NOMO-1 treated with DMSO at 0.1 percent for 48 hours (cell line): ENCODE data around the gene MYBPC1.
"Not testable (repeated sequence)": the region's sequence is repeated elsewhere in the genome, so short reads cannot be mapped to it uniquely, and the experiment has no call there.

Experiments used
- DNase-seq: peaks from one replicate; lab custom pipeline; 2025; ENCODE audit not compliant: unreplicated experiment; lab: John Stamatoyannopoulos, UW

Gene MYBPC1

DNA sequence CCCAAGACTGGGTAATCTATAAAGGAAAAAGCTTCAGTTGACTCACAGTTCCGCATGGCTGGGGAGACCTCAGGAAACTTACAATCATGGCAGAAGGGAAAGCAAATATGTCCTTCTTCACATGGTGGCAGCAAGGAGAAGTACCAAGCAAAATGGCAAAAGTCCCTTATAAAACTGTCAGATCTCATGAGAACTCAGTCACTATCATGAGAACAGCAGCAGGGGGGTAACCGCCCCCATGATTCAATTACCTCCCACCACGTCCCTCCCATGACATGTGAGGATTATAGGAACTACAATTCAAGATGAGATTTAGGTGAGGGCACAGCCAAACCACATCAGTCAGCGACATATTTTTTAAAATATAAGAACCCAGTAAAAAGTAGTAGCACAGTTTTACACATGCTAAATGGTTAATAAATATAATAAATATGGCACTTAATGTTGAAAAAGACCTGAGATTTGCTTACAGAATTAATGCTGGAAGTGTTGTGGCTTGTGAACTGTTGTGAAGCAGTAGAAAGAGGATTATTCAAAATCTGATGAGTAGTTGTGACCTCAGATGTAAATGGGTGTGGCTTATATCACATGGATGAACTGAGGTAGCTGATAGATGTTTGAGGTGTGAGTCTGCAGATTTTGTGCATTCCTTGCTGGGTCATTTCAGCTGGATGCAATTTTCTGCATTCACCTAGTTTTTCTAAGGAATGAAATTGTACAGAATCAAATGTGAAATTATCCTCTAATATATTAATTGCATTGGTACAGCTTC lies 55.8 kb downstream of the MYBPC1 start:
- no peak for DNase-seq

GRCh38 chr12:101653030-101653429 lies 58.3 kb downstream of the MYBPC1 start:
- DNase-seq = no peak

DNA sequence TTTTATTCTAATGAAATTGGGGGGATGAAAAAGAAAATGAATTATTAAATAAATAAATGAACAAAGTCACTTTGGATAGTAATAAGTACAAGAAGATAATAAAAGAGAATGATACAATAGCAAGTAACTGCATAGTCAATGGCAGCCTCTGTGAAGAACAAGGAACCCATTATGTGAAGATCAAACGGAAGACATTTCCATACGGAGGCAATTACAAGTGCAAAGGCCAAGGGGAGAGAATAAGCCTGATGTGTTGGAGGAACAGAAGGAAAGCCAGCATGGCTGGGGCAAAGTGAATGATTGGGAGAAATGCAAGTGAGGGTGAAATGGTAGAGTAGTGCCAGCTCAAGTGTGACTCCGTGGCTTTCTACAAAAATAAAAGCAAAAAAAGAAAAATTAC lies 58.7 kb downstream of the MYBPC1 start:
- no peak for DNase-seq

GRCh38 chr12:101654442-101654841 lies 59.7 kb downstream of the MYBPC1 start:
- no peak for DNase-seq

- no peak for DNase-seq
Measured at GRCh38 chr12:101655393-101655792, 60.6 kb downstream of the MYBPC1 start.

DNA sequence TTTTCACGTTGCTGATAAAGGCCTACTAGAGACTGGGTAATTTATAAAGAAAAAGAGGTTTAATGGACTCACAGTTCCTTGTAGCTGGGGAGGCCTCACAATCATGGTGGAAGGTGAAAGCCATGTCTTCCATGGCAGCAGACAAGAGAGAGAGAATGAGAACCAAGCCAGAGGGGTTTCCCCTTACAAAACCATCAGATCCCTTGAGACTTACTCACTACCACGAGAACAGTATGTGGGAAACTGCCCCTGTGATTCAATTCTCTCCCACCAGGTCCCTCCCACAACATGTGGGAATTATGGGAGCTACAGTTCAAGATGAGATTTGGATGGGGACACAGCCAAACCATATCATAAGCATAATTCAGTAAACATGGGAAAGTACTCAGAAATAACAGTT lies 65.9 kb downstream of the MYBPC1 start:
- not testable (repeated sequence) for DNase-seq

GRCh38 chr12:101663298-101663697 lies 68.5 kb downstream of the MYBPC1 start:
- no peak for DNase-seq

DNA sequence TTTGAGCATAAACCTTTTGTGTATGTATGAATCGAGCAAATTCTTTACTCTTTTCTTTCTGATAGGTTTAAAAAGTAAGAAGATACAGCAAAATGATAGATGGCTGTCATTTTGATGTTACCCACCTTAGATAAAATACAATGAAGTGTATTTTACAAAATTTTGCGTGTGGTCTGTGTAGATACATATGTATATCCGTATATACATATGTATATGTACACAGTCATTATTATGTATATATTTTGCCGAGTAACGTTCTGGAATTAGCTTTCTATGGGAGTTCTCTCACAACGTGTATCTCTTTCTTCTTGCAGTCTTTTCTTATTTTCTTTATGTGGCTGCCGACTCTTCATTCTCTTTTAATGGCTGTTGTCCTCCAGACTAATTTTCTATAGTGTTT lies 70.2 kb downstream of the MYBPC1 start:
- no peak for DNase-seq

GRCh38 chr12:101666052-101666728 lies 71.4 kb downstream of the MYBPC1 start:
- DNase-seq = no peak

- no peak for DNase-seq
Measured at GRCh38 chr12:101667591-101667990, 72.8 kb downstream of the MYBPC1 start.

DNA sequence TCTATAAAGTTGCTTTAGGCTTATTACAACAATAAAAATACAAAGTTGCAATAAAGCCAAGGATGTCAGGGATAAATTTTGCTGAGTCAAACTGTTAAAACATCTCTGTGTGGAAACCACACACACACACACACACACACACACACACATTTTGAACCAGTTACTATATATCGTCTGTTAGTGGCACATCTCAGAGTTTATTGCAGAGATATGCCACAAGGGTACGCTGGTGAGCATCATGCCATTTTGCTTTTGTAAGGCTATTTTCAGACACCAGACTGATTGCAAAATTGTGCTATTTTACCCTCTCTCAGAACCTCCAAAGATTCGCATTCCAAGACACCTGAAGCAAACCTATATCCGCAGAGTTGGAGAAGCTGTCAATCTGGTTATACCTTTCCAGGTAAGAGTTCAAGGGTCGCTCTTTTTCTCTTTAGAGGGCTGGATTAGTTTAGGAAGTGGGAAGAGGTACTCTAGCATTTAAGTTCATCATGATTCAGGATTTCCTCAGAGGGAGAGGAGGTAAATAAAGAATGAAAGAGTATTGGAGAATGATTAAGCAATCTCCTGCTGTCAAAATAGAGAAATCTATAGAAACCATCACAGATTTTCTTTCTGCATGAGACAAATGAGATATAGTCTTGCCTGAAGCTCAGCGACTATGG lies 75.4 kb downstream of the MYBPC1 start:
- DNase-seq = peak; percentile 82

DNA sequence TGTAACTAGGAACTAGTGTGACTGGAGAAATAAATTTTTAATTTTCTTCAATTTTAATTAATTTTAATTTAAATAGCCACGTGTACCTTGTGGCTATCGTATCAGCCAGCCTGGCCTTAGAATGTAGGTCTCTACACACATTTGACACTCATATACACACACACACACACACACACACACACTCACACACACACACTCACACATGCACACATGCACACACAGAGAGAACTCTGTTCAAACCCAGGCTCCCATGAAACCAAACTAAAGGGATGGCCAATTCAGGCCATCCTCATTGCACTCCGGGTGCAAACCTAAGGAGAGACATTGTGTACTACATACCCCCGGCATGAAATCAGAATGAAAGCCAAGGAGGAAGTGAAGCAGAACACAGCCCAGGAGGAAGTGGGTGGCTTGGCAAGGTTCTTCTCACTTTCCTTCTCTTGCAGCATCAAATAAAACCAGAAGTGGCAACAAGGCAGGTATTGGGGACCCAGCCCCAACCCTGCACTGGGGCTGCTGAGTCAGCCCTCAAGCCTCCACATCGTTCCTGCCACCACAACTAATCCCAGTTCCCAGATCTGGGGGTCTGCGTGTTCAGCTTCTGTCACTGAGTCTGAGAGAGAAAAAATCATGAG lies 76.5 kb downstream of the MYBPC1 start:
- DNase-seq = peak; percentile 88

- DNase-seq = peak; percentile 40
Measured at GRCh38 chr12:101671833-101672232, 77.1 kb downstream of the MYBPC1 start.

GRCh38 chr12:101675555-101675954 lies 80.8 kb downstream of the MYBPC1 start:
- no peak for DNase-seq

GRCh38 chr12:101676497-101676896 lies 81.7 kb downstream of the MYBPC1 start:
- DNase-seq = not testable (repeated sequence)

- DNase-seq = no peak
Measured at GRCh38 chr12:101678081-101678480, 83.3 kb downstream of the MYBPC1 start.

- DNase-seq = no peak
Measured at GRCh38 chr12:101680240-101680639, 85.5 kb downstream of the MYBPC1 start.

- DNase-seq = no peak
Measured at GRCh38 chr12:101680647-101681046, 85.9 kb downstream of the MYBPC1 start.

GRCh38 chr12:101681627-101682026 lies 86.9 kb downstream of the MYBPC1 start:
- not testable (repeated sequence) for DNase-seq

DNA sequence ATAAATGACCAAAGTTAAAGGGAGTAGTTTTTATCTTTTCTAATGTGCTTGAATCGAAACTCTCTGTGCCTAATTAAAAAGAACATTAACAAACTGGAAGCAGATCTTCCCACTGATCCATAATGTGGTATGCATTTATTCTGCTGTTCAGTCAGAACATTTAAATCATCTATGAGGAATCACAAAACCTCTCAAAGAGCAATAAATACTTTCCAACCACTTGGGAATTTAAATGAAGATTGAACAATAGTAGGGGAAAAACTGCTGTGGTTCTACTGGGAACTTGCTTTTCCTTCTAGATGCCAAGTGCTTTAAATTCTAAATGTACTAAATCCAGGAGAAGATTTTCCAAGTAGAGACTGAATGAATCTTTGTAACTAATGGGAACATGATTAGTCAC lies 90.3 kb downstream of the MYBPC1 start:
- no peak for DNase-seq

DNA sequence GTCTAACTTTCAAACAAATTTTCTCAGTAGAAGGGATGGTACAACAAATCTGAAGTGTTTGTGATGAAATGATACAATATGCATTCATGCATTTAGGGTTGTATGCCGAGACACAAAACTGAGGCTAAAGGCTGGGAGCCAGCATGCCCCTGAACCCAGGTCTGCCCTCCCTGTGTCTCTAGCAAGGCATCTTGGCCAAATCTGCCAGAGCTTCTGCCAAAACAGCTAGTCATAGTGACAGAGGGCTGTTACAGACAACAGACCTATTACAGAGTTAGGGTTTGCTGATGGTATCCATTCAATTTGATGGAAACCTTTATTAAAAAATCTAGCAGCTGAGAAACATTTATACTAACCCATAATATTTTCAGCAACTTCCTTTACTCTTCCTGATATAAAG lies 91.4 kb downstream of the MYBPC1 start:
- no peak for DNase-seq
